GM18526 (cell line): ENCODE measurements around the gene SUSD1.

Source experiments
- POLR2A ChIP-seq: IDR thresholded peaks from 3 replicates; pipeline ENCODE4 v1.6.1; 2011; ENCODE audit not compliant: insufficient read length; ENCODE audit errors: extremely low read depth

Gene SUSD1

DNA sequence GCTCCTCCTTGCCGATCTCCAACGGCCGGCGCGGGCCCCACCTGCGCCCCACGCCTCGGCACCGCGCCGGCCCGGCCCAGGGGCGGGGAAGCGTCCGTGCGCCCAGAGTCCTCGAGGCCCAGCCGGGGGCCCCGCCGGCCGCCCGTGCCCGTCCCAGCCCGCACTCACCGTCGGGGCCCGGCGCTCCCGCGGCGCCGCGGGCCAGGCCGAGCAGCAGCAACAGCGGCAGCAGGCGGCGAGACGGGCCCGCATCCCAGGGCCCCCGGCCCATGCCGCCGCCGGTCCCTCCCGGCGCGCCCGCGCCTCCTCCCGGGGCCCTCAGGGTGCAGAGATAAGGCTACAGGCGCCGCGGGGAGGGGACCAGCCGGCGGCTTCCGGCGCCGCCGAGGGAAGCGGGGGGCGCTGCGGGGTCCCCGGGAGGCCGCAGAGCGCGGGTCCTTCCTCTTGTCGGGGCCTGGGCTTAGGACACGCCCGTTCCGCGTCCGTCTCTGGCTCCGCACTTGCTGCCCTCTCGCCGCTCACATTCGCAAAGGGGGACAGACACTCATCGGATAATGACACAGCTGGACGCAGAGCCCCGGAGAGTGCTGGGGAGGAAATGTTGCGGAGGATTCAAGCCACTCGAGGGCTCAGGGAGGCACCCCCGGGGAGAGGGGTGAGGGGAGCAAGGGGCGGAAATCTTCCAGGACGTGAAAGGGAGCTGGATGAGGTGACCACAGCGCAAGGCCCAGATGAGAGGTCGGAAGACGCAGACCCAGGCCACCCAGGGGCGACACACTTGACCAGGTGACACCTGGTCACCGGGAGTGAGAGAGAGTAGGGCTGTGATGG, at the start of gene SUSD1:
TSS of gene SUSD1 (minus strand) at position 333 of the 831 bp plus-strand sequence. CDS start at position 271, 62 bp downstream.
- peak; percentile 17 for TF ChIP-seq POLR2A

- no peak for TF ChIP-seq POLR2A
These were observed 49.5 kb upstream of the SUSD1 start for GRCh38 chr9:112224401-112225289.

- no peak for TF ChIP-seq POLR2A
These were observed 43.8 kb upstream of the SUSD1 start for GRCh38 chr9:112218908-112219307.

- no peak for TF ChIP-seq POLR2A
These were observed 37.8 kb upstream of the SUSD1 start for GRCh38 chr9:112212926-112213325.

DNA sequence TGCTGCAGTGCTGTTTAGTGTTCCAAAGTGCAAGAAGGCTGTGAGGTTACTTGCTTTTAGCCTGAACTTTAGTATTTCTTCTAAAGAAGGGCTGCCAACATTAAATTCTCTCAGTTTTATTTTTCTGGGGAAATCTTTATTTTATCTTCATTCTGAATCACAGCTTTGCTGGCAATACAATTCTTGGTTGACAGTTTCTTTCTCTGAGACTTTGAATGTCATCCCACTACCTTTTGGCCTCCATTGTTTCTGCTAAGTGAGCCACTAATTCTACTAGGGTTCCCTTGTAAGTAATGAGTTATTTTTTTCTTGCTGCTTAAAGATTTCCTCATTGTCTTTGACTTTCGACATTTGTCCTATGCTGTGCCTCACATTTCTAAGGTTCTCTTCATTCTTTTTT, 32.4 kb upstream of the SUSD1 start:
- no peak for TF ChIP-seq POLR2A

DNA sequence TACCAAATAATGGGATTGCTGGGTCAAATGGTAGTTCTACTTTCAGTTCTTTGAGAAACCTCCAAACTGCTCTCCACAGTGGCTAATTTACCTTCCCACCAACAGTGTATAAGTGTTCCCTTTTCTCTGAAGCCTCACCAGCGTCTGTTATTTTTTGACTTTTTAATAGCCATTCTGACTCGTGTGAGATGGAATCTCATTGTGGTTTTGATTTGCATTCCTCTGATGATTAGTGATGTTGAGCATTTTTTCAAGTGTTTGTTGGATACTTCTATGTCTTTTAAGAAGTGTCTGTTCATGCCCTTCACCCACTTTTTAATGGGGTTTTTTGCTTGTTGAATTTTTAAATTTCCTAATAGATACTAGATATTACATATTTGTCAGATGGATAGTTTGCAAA, 28.4 kb upstream of the SUSD1 start:
- TF ChIP-seq POLR2A: no peak

DNA sequence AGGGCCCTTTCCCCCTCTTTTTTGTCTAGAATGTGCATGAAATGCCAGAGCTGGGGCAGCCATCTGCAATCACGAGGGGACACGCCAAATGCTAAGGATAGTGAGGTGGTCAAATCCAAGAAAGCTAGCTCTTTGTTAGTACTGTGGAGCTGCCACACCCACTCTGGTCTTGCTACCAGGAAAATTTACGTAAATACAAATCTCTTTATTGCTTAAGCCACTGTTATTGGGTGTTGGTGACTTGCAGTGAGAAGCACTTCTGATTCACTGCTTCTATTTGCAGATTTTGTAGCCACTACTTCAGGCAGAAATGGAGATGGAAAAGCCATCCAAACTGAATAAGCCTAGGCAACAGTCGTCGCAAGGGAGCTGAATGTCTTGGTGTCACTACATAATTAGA, 25.6 kb upstream of the SUSD1 start:
- no peak for TF ChIP-seq POLR2A

- no peak for TF ChIP-seq POLR2A
These were observed 23.5 kb upstream of the SUSD1 start for GRCh38 chr9:112198646-112199045.

DNA sequence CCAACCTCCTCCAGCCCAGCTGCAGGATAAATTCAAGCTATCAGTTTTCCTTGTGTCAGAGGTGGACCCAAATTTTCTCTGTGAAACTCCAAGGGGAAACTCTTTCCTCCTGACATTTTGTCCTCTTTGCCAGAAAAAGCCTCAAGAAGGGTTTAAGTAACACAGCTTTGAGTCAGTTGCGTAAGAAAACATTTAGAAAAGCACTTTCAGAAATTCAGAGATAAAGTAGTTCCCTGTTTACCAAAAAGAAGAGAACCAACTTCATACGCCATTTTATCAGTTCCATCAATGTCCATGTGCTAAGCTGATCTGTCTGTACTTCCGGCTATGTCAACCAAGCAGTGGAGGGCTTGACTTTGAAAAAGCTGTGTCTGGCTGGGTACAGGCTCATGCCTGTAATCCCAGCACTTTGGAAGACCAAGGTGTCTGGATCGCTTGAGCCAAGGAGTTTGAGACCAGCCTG, 19.9 kb upstream of the SUSD1 start:
- no peak for TF ChIP-seq POLR2A

GRCh38 chr9:112193572-112194288, 18.6 kb upstream of the SUSD1 start:
- TF ChIP-seq POLR2A: no peak

DNA sequence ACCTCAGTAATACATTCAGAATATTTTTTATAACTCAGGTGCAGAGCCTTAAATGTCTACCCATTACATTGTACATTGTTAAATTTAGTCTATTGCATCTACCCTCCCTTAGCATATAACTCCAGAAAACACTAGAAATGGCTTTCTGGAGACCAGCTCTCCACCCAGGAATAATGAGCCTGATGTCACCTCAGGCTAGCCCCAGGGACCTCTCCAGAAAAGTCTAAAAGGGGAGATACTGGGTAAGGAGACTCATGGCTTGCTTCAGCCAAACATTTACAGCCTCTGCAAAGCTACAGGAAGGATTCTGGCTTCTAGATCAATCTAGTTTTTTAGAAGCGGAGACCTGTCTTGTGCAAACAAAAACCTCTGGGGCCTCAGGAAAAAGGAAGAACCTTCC, 13.8 kb upstream of the SUSD1 start:
- TF ChIP-seq POLR2A: no peak

DNA sequence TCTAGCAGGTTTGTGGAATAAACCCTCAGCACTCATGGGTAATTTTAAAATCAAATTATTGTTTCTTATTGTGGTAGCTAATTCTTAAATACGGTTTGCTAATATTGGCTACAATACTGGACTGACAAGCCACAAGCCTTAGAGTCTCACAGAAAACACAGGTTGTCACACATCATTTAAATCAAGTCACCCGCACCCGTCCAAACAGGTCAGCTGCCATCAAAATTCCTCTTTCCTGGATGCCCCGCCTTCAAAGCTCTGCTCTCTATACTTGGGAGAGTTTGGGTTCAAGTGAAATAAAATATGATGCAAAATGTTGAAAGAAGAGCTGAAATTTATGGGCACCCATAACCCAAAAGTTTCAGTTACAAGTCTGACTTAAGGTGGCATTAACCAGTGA, 12.3 kb upstream of the SUSD1 start:
- no peak for TF ChIP-seq POLR2A

DNA sequence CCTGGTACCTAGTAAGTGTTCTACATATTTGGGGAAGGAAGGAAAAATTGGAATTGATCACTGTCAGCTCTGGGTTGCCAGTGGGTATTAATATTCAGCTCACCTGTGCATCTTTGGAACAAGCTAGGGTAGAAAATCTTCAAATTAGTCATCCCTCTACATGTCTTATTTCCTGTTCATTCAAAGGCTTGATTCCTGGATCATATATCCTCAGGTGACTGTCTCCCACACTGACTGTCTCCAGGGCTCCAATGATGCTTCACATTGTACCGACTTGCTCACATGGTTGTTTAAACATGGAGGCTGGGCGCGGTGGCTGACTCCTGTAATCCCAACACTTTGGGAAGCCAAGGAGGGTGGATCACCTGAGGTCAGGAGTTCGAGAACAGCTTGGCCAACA, 11.6 kb upstream of the SUSD1 start:
- no peak for TF ChIP-seq POLR2A

- TF ChIP-seq POLR2A: no peak
These were observed 9.8 kb upstream of the SUSD1 start for GRCh38 chr9:112184946-112185345.

GRCh38 chr9:112184221-112184620, 9.1 kb upstream of the SUSD1 start:
- TF ChIP-seq POLR2A: no peak

DNA sequence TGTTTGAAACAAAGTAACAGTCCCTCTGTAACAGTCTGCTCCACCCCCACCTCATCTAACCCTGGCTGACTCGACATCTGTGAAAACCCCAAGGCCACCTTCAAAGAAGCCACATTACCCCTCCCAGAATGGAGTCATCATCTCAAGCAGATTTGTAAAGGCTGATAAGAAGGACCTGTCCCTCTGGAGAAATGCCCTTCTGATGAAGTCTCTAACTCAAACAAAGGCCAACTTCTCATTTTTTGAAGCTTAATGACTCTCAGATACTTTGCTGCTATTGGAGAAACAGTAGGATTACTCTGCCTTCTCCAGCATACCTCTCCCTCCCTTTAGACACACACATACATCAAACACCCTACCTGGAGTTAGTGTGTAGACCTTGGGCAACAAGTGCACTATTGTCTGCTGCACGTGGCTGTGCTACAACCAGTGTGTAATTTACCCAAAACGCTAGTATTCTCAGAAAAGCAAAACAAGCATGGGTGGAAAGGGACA, 5.3 kb upstream of the SUSD1 start:
- TF ChIP-seq POLR2A: no peak

- no peak for TF ChIP-seq POLR2A
These were observed 4.7 kb upstream of the SUSD1 start for GRCh38 chr9:112179816-112180215.
